Neutrophil (primary cell): ENCODE measurements around the gene RPLP1.

Source experiments
- H3K27ac ChIP-seq: fragments of 200-600 bp; sonication (generic); 2 replicates; pipeline ENCODE4 v1.5.1; 2016; ENCODE audit warnings: mild to moderate bottlenecking, moderate library complexity
- H3K27me3 ChIP-seq: fragments of 200-600 bp; sonication (generic); 2 replicates; pipeline ENCODE4 v1.6.0; 2016; ENCODE audit warnings: mild to moderate bottlenecking
- H3K36me3 ChIP-seq: fragments of 200-600 bp; sonication (generic); 2 replicates; pipeline ENCODE4 v1.5.1; 2017
- H3K4me1 ChIP-seq, 2 experiments: fragments of 200-600 bp in 1 of 2; sonication (generic) in 1 of 2; 1 replicate in 1 of 2; 2 replicates in 1 of 2; pipeline versions ENCODE4 v1.5.1 to v1.6.1; 2013 to 2016; ENCODE audit warnings: low read depth in 1 of 2, low read length in 1 of 2, mild to moderate bottlenecking in 1 of 2, moderate library complexity in 1 of 2; ENCODE audit not compliant: control insufficient read depth in 1 of 2, insufficient read depth in 1 of 2
- H3K4me3 ChIP-seq, 2 experiments: fragments of 200-600 bp in 1 of 2; sonication (generic) in 1 of 2; 1 replicate in 1 of 2; 2 replicates in 1 of 2; pipeline ENCODE4 v1.5.1; 2013 to 2016; ENCODE audit warnings: low read depth in 1 of 2, low read length in 1 of 2, mild to moderate bottlenecking in 1 of 2, moderate library complexity in 1 of 2
- H3K9me3 ChIP-seq: fragments of 200-600 bp; sonication (generic); 2 replicates; pipeline ENCODE4 v1.5.1; 2016
- CTCF ChIP-seq: fragments of 200-600 bp; sonication (generic); IDR thresholded peaks from 2 replicates; pipeline ENCODE4 v1.5.1; 2016; ENCODE audit warnings: antibody characterized with exemption

Gene RPLP1

GRCh38 chr15:69475769-69476358 lies 23.2 kb downstream of the RPLP1 start:
- Histone ChIP-seq H3K9me3 (no peaks in the 10 kb centered on the region), H3K4me1 (no peaks in the 10 kb centered on the region), H3K4me3 (no peak overlapping the region), H3K27me3 (peaks cover 14% of the 10 kb centered on the region), H3K36me3 (no peaks in the 10 kb centered on the region), H3K27ac (no peak overlapping the region)
- TF ChIP-seq CTCF: peak; percentile 95

GRCh38 chr15:69476704-69477473 lies 24.3 kb downstream of the RPLP1 start:
- TF ChIP-seq CTCF: no peak
- Histone ChIP-seq H3K27ac (no peak overlapping the region), H3K36me3 (no peaks in the 10 kb centered on the region)

DNA sequence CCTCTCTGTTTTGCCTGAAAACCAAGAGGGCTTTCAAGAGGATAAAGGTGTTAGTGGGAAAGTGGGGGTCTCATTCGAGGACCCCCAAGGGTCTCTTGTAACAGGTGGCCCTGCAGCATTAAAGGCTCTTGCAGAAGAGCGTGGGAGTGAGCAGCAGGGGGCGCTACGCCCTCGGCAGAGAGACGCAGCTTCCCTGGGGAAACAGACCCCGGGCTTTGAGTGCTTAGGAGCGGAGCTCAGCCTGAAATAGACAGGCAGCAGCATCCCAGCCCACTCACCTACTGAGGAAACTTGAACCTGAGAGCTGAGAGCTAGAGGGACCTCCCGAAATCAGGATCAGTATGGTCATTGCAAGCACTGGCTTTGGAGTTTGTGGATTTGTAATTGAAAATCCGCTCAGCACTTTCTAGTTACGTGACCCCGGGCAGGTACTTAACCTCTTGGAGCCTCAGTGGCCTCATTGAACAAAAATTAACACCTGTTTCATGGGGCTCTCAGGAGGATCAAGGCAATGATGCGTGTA lies 25.7 kb downstream of the RPLP1 start:
- peak; percentile 61 for TF ChIP-seq CTCF
- no peaks in the 10 kb centered on the region for H3K4me1 ChIP-seq
- no peaks in the 10 kb centered on the region for H3K9me3 ChIP-seq
- H3K27me3 ChIP-seq: peaks cover 14% of the 10 kb centered on the region
- H3K27ac ChIP-seq: no peak overlapping the region
- H3K4me3 ChIP-seq: no peak overlapping the region
- H3K36me3 ChIP-seq: no peaks in the 10 kb centered on the region

More at GRCh38 chr15:69476704-69477473, 24.3 kb downstream of the RPLP1 start:
- no peaks in the 10 kb centered on the region for H3K9me3 ChIP-seq
- peaks cover 14% of the 10 kb centered on the region for H3K27me3 ChIP-seq
- H3K4me1 ChIP-seq: no peaks in the 10 kb centered on the region
- no peak overlapping the region for H3K4me3 ChIP-seq

GRCh38 chr15:69479081-69479480 lies 26.5 kb downstream of the RPLP1 start:
- Histone ChIP-seq H3K36me3 (no peaks in the 10 kb centered on the region), H3K4me1 (no peaks in the 10 kb centered on the region), H3K9me3 (no peaks in the 10 kb centered on the region), H3K4me3 (no peak overlapping the region), H3K27ac (no peak overlapping the region), H3K27me3 (peaks cover 14% of the 10 kb centered on the region)
- TF ChIP-seq CTCF: no peak

DNA sequence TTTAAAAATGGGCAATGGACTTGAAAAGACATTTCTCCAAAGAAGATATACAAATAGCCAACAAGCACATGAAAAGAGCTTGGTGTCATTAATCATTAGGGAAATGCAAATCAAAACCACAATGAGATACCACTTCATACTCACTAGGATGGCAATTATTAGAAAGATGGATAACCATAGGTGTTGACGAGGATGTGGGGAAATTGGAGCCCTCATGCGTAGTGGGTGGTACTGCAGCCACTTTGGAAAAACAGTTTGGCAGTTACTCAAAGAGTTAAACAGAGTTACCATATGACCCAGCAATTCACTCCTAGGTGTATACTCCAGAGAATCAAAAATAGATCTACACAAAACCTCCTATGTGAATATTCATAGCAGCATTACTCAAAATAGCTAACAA lies 27.4 kb downstream of the RPLP1 start:
- H3K4me3 ChIP-seq: no peak overlapping the region
- no peak overlapping the region for H3K27ac ChIP-seq
- no peak for TF ChIP-seq CTCF
- H3K9me3 ChIP-seq: no peaks in the 10 kb centered on the region
- H3K36me3 ChIP-seq: no peaks in the 10 kb centered on the region
- peaks cover 14% of the 10 kb centered on the region for H3K27me3 ChIP-seq
- H3K4me1 ChIP-seq: no peaks in the 10 kb centered on the region
